Neuron (in vitro differentiated cells): ENCODE data around the gene PML.
"Not testable (repeated sequence)": the region's sequence is repeated elsewhere in the genome, so short reads cannot be mapped to it uniquely, and the experiment has no call there.

Source experiments
- H2AFZ ChIP-seq: one replicate; pipeline ENCODE4 v1.6.1; 2013; ENCODE audit warnings: low read depth, mild to moderate bottlenecking, inconsistent platforms, low read length, moderate library complexity
- H3K27me3 ChIP-seq: one replicate; pipeline ENCODE4 v1.6.1; 2013; ENCODE audit warnings: low read length; ENCODE audit not compliant: insufficient read depth
- H3K36me3 ChIP-seq: one replicate; pipeline ENCODE4 v1.6.1; 2013; ENCODE audit warnings: low read length; ENCODE audit not compliant: insufficient read depth
- H3K4me1 ChIP-seq: one replicate; pipeline ENCODE4 v1.6.1; 2013; ENCODE audit warnings: low read length; ENCODE audit not compliant: insufficient read depth
- H3K4me3 ChIP-seq: 2 replicates; pipeline ENCODE4 v1.5.1; 2013; ENCODE audit warnings: mild to moderate bottlenecking, low read length, moderate library complexity
- H3K9me3 ChIP-seq: one replicate; pipeline ENCODE4 v1.6.1; 2013; ENCODE audit warnings: low read length

The PML gene

GRCh38 chr15:74062236-74062635, 67.7 kb downstream of the PML start:
- Histone ChIP-seq H3K4me1 (no peaks in the 10 kb centered on the region), H3K4me3 (no peak overlapping the region), H3K9me3 (no peaks in the 10 kb centered on the region), H2AFZ (no peak overlapping the region), H3K36me3 (no peaks in the 10 kb centered on the region), H3K27me3 (peaks cover 21% of the 10 kb centered on the region)

- Histone ChIP-seq H3K36me3 (no peaks in the 10 kb centered on the region), H3K27me3 (peaks cover 21% of the 10 kb centered on the region), H3K4me1 (no peaks in the 10 kb centered on the region), H3K9me3 (no peaks in the 10 kb centered on the region), H3K4me3 (no peak overlapping the region), H2AFZ (no peak overlapping the region)
These were observed 68.2 kb downstream of the PML start for GRCh38 chr15:74062671-74063070.

GRCh38 chr15:74063425-74064146, 69.1 kb downstream of the PML start:
- not testable (repeated sequence) for H2AFZ ChIP-seq, H3K36me3 ChIP-seq, H3K4me1 ChIP-seq, H3K4me3 ChIP-seq, H3K9me3 ChIP-seq
- H3K27me3 ChIP-seq: peaks cover 17% of the 10 kb centered on the region

- H3K36me3 ChIP-seq, H3K9me3 ChIP-seq: not testable (repeated sequence)
- H3K27me3 ChIP-seq: peaks cover 15% of the 10 kb centered on the region
These were observed 69.7 kb downstream of the PML start for GRCh38 chr15:74064183-74064582.

GRCh38 chr15:74064822-74065221, 70.3 kb downstream of the PML start:
- H3K9me3 ChIP-seq, H3K27me3 ChIP-seq, H3K4me1 ChIP-seq, H3K36me3 ChIP-seq, H2AFZ ChIP-seq, H3K4me3 ChIP-seq: not testable (repeated sequence)

More at GRCh38 chr15:74064183-74064582, 69.7 kb downstream of the PML start:
- H3K4me3 ChIP-seq, H3K4me1 ChIP-seq, H2AFZ ChIP-seq: not testable (repeated sequence)

GRCh38 chr15:74065684-74066411, 71.3 kb downstream of the PML start:
- not testable (repeated sequence) for H2AFZ ChIP-seq, H3K27me3 ChIP-seq, H3K4me1 ChIP-seq, H3K9me3 ChIP-seq, H3K36me3 ChIP-seq, H3K4me3 ChIP-seq

- H3K4me1 ChIP-seq, H3K9me3 ChIP-seq, H2AFZ ChIP-seq, H3K36me3 ChIP-seq, H3K27me3 ChIP-seq, H3K4me3 ChIP-seq: not testable (repeated sequence)
These were observed 77.1 kb downstream of the PML start for GRCh38 chr15:74071645-74072044.

- not testable (repeated sequence) for H2AFZ ChIP-seq
These were observed 77.6 kb downstream of the PML start for GRCh38 chr15:74072132-74072531.

GRCh38 chr15:74072614-74073337, 78.3 kb downstream of the PML start:
- H3K36me3 ChIP-seq, H3K4me1 ChIP-seq, H3K9me3 ChIP-seq, H2AFZ ChIP-seq, H3K27me3 ChIP-seq, H3K4me3 ChIP-seq: not testable (repeated sequence)

More at GRCh38 chr15:74072132-74072531, 77.6 kb downstream of the PML start:
- not testable (repeated sequence) for H3K27me3 ChIP-seq, H3K4me3 ChIP-seq, H3K36me3 ChIP-seq, H3K9me3 ChIP-seq, H3K4me1 ChIP-seq

- not testable (repeated sequence) for H2AFZ ChIP-seq, H3K9me3 ChIP-seq, H3K4me1 ChIP-seq, H3K4me3 ChIP-seq, H3K36me3 ChIP-seq, H3K27me3 ChIP-seq
These were observed 81.3 kb downstream of the PML start for GRCh38 chr15:74075781-74076180.

GRCh38 chr15:74082450-74082849, 87.9 kb downstream of the PML start, which contains the start of gene GOLGA6A:
TSS of gene GOLGA6A (minus strand) at chr15:74082550. CDS start at chr15:74082509, 41 bp downstream.
- H2AFZ ChIP-seq, H3K9me3 ChIP-seq, H3K4me3 ChIP-seq, H3K27me3 ChIP-seq, H3K36me3 ChIP-seq, H3K4me1 ChIP-seq: not testable (repeated sequence)

GRCh38 chr15:74094567-74094966, 100.1 kb downstream of the PML start:
- not testable (repeated sequence) for H2AFZ ChIP-seq, H3K4me3 ChIP-seq, H3K36me3 ChIP-seq, H3K9me3 ChIP-seq, H3K4me1 ChIP-seq, H3K27me3 ChIP-seq

GRCh38 chr15:74095610-74096009, 101.1 kb downstream of the PML start:
- not testable (repeated sequence) for H3K9me3 ChIP-seq, H3K36me3 ChIP-seq, H3K4me1 ChIP-seq, H2AFZ ChIP-seq, H3K27me3 ChIP-seq, H3K4me3 ChIP-seq
